Skeletal muscle satellite cell (primary cell): ENCODE data around the gene ARMC2.
"Not testable (repeated sequence)": the region's sequence is repeated elsewhere in the genome, so short reads cannot be mapped to it uniquely, and the experiment has no call there.

Experiments
- H3K27me3 ChIP-seq: 2 replicates; pipeline ENCODE4 v1.7.0; 2013; ENCODE audit warnings: low read length; ENCODE audit not compliant: control insufficient read depth, insufficient read depth
- H3K36me3 ChIP-seq: 2 replicates; pipeline ENCODE4 v1.7.0; 2013; ENCODE audit warnings: mild to moderate bottlenecking, control low read depth, low read length; ENCODE audit not compliant: insufficient read depth
- H3K4me1 ChIP-seq: 2 replicates; pipeline ENCODE4 v1.7.0; 2013; ENCODE audit warnings: low read length; ENCODE audit not compliant: control insufficient read depth, insufficient read depth
- H3K4me2 ChIP-seq: 2 replicates; pipeline ENCODE4 v1.7.0; 2013; ENCODE audit warnings: mild to moderate bottlenecking, low read length
- H3K4me3 ChIP-seq: 2 replicates; pipeline ENCODE4 v1.7.0; 2013; ENCODE audit warnings: low read length
- H3K9ac ChIP-seq: 2 replicates; pipeline ENCODE4 v1.7.0; 2013; ENCODE audit warnings: mild to moderate bottlenecking, low read depth, low read length, moderate library complexity
- H3K9me3 ChIP-seq: replicated peaks from 2 replicates; pipeline ENCODE4 v1.7.0; 2013; ENCODE audit warnings: mild to moderate bottlenecking, control low read depth, low read length

Gene ARMC2

GRCh38 chr6:108921547-108922361, 73.5 kb downstream of the ARMC2 start:
- Histone ChIP-seq H3K27me3 (no peaks in the 10 kb centered on the region), H3K9ac (no peak overlapping the region), H3K36me3 (no peaks in the 10 kb centered on the region), H3K4me1 (peaks cover 5% of the 10 kb centered on the region), H3K9me3 (no peaks in the 10 kb centered on the region), H3K4me2 (no peak overlapping the region), H3K4me3 (no peak overlapping the region)

DNA sequence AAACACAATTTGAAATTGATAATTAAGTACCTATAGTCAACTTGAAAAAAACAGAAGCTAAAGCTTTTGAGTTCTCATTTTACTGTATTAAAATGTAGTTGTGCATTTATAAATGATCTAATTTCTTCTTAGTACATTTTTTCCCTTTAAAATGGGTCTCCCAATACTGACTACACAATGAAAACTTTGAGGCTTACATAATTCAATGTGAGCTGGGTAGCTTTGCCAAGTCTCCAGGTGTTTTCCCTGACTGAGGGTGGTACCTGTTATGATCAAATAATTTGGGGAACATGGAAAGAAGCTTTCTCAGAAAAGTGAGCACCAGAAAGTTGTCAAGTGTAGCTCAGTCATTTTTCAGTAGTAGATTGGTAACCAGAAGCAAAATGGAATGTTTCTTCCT, 74.3 kb downstream of the ARMC2 start:
- Histone ChIP-seq H3K4me3 (no peak overlapping the region), H3K4me1 (peaks cover 5% of the 10 kb centered on the region), H3K27me3 (no peaks in the 10 kb centered on the region), H3K36me3 (no peaks in the 10 kb centered on the region), H3K9me3 (no peaks in the 10 kb centered on the region), H3K4me2 (no peak overlapping the region), H3K9ac (no peak overlapping the region)

- Histone ChIP-seq H3K36me3 (no peaks in the 10 kb centered on the region), H3K9ac (no peak overlapping the region), H3K4me1 (no peaks in the 10 kb centered on the region), H3K27me3 (no peaks in the 10 kb centered on the region), H3K9me3 (no peaks in the 10 kb centered on the region), H3K4me3 (no peak overlapping the region), H3K4me2 (no peak overlapping the region)
These were observed 79.7 kb downstream of the ARMC2 start for GRCh38 chr6:108927927-108928326.

DNA sequence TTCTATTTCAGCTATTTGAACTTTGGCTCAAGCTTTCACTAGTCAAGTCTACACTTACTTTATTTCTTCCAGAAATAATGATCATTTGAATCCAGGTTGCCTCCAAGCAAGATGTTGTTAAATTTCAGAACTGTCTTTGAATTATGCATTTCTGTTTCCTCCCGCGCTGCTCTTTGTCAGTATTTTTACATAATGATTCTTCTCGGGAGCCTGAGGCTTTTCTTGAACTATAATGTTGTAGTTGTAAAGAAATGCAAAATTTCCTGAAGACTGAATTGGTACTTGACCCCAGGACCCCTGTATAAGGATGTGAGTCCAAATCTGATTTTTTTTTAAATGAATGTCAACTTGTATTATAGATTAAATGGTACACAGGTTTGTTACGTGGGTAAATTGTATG, 80.4 kb downstream of the ARMC2 start:
- Histone ChIP-seq H3K4me3 (no peak overlapping the region), H3K27me3 (no peaks in the 10 kb centered on the region), H3K36me3 (no peaks in the 10 kb centered on the region), H3K4me1 (no peaks in the 10 kb centered on the region), H3K4me2 (no peak overlapping the region), H3K9ac (no peak overlapping the region), H3K9me3 (no peaks in the 10 kb centered on the region)

DNA sequence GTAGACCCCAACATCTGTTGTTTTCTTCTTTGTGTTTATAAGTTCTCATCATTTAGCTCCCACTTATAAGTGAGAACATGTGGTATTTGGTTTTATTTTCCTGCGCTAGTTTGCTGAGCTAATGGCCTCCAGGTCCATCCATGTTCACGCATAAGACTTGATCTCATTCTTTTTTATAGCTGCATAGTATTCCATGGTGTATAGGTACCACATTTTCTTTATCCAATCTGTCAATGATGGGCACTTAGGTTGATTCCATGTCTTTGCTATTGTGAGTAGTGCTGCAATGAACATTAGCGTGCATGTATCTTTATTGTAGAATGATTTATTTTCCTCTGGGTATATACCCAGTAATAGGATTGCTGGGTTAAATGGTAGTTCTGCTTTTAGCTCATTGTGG, 82.9 kb downstream of the ARMC2 start:
- H3K4me2 ChIP-seq, H3K9me3 ChIP-seq, H3K4me1 ChIP-seq, H3K36me3 ChIP-seq, H3K9ac ChIP-seq, H3K27me3 ChIP-seq, H3K4me3 ChIP-seq: not testable (repeated sequence)

DNA sequence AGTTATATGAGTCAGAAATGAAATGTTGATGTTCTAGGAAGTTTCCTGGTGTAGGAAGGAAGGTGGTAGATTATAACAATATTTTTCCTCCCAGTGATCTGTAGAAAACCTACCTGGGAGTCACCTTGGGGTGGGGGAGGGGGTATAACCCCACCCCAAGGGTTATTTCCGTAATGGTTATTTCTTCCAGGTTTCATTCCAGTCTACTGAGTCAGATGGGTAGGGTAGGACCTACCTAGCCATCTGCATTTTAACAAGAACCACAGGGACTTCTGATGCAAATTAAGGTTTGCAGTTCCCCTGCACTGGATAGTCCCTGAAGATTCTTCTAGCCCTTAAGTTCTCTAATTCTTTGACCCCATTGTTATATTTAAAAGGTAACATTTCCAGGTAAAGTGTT, 88.9 kb downstream of the ARMC2 start:
- Histone ChIP-seq H3K9ac (no peak overlapping the region), H3K4me2 (no peak overlapping the region), H3K27me3 (no peaks in the 10 kb centered on the region), H3K36me3 (no peaks in the 10 kb centered on the region), H3K9me3 (no peaks in the 10 kb centered on the region), H3K4me3 (no peak overlapping the region), H3K4me1 (no peaks in the 10 kb centered on the region)

GRCh38 chr6:108940741-108941140, 92.5 kb downstream of the ARMC2 start:
- Histone ChIP-seq H3K9ac (no peak overlapping the region), H3K4me1 (peaks cover 20% of the 10 kb centered on the region), H3K9me3 (no peaks in the 10 kb centered on the region), H3K4me2 (no peak overlapping the region), H3K27me3 (no peaks in the 10 kb centered on the region), H3K36me3 (no peaks in the 10 kb centered on the region), H3K4me3 (no peak overlapping the region)

- Histone ChIP-seq H3K4me1 (peaks cover 25% of the 10 kb centered on the region), H3K36me3 (no peaks in the 10 kb centered on the region), H3K27me3 (no peaks in the 10 kb centered on the region), H3K4me2 (no peak overlapping the region), H3K4me3 (no peak overlapping the region), H3K9ac (no peak overlapping the region), H3K9me3 (no peaks in the 10 kb centered on the region)
These were observed 93.1 kb downstream of the ARMC2 start for GRCh38 chr6:108941281-108941680.

DNA sequence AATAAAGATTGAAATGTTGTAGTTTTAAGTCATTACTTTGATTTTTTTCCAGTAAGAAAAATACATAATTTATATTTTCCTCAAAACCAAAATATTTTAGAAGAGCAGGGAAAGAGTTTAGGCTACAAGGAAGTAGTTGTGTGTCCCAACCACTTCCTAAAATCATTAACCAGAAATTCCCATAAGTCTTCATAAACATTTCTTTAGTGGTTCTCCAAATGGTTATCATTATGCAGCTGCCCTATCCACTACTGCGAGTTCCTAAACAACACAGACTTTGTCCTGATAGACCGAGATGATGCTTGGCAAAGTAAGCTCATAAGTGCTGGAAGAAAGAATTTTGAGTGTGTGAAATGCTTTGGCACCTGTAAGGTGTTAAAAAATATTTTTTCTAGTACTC, 93.6 kb downstream of the ARMC2 start:
- no peaks in the 10 kb centered on the region for H3K27me3 ChIP-seq
- H3K4me2 ChIP-seq: no peak overlapping the region
- no peaks in the 10 kb centered on the region for H3K36me3 ChIP-seq
- H3K4me3 ChIP-seq: no peak overlapping the region
- no peaks in the 10 kb centered on the region for H3K9me3 ChIP-seq
- H3K9ac ChIP-seq: no peak overlapping the region
- H3K4me1 ChIP-seq: peaks cover 31% of the 10 kb centered on the region

- Histone ChIP-seq H3K9me3 (no peaks in the 10 kb centered on the region), H3K36me3 (no peaks in the 10 kb centered on the region), H3K4me3 (no peak overlapping the region), H3K9ac (no peak overlapping the region), H3K4me1 (peaks cover 41% of the 10 kb centered on the region), H3K27me3 (no peaks in the 10 kb centered on the region), H3K4me2 (no peak overlapping the region)
These were observed 94.6 kb downstream of the ARMC2 start for GRCh38 chr6:108942556-108943492.

DNA sequence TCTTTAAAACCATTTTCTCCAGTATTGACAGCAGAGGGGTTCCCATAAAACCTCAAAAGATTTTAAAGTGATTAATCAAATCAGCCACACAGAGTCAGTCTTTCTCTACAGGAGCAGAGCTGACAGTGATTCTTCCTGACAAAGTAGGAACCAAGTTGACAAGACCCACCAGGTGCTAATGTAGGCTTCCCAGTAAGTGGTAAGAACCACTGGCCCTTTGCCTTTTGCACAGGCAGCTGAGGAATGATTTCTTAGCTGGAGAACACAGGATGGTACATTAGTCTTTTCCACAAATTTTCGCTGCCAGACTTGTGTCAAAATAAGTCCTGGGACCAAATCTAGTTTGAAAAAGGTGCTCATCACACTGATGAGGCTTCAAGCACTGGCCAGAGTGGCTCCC, 95.8 kb downstream of the ARMC2 start:
- Histone ChIP-seq H3K4me2 (peak overlapping the region; percentile 69), H3K4me1 (peaks cover 53% of the 10 kb centered on the region), H3K9me3 (no peaks in the 10 kb centered on the region), H3K4me3 (no peak overlapping the region), H3K27me3 (no peaks in the 10 kb centered on the region), H3K36me3 (no peaks in the 10 kb centered on the region), H3K9ac (peak overlapping the region; percentile 78)
